HG02884 (cell line): ENCODE data around the gene DHRSX.
"Not testable (repeated sequence)": the region's sequence is repeated elsewhere in the genome, so short reads cannot be mapped to it uniquely, and the experiment has no call there.

Experiments used
- ATAC-seq: cut with Tn5 transposase; IDR thresholded peaks from one replicate; pipeline ENCODE4 v1.9.1; 2021; ENCODE audit warnings: mild to moderate bottlenecking, moderate library complexity; ENCODE audit not compliant: unreplicated experiment

The DHRSX gene

DNA sequence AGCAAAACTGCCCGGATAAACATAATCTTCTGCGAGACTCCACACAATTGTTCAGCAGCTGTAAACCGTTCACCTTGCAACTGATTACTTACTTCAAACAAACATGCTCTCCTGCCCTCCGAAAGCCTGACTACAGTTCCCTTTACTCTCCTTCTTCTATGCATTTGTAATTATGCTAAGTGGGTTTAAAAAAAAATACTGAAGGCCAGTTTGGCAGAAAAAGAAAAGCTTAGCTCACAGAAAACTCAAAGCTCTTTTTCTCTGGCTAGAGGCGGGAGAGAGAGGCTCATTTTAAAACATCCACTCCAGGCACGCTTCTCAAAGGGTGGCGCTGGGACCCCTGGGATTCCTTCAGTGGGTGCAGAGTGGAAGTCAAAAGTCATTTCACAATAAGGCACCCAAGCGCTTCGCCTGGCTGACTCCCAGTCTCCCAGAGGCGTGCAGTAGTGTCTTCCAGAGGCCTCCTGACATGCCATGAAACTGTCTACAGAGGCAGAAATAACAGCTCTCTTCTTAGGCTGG, 1.9 kb downstream of the DHRSX start:
- no peak for ATAC-seq

DNA sequence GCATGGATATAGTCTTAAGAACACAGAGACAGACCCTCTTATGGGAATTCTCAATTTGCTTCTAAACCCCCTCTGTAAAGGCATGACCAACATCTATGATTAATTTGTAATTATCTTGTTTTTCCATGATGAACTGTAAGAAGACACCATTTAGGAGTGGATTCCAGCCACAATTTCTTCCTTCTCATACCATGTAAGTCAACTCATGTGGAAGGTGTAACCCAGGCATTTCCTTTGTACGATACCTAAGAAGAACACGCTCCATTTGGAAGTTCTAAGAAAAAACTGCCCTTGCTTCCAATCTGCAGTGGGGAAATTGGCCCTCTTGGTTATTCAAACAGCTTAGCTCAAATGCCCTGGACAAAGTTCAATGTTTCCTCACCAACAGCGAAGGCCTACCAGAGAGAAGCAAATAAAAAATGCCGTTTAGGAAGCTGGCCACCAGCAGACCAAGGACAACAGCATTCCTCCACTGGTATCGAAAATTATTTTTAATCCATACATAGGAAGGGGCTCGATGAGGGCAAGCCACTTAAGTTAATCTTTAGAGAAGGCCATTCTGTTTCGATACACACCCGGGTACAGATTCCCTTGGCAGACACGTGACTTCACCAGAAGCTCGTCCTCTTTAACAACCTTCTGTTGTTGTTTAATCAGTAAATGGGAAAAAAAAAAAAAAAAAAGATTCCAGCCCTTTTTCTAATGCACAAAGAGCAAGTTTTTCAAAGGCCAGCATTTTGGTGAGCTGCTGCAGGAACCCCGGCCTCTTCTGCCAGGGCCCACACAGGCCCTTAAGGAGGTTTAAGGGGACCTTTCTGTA, 2.6 kb downstream of the DHRSX start:
- ATAC-seq = no peak

DNA sequence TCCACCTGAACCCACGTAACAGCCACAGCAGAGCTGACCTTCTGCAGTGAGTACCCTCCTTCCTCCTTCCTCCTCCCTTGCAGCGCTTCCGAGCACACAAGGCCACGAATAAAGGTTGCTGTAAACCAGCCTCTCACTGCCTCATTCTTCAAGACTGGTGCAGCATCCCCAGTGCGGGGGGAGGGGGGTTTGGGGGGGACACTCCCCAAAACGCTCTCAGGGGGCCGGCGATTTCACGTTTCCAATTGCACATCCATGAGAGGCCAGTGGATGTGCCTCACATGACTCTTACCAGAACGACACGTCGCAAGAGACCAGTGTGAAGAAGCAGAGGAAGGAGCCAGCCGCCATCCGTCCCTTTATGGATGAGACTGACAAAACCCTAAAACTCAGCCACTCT, 5.2 kb downstream of the DHRSX start:
- no peak for ATAC-seq

DNA sequence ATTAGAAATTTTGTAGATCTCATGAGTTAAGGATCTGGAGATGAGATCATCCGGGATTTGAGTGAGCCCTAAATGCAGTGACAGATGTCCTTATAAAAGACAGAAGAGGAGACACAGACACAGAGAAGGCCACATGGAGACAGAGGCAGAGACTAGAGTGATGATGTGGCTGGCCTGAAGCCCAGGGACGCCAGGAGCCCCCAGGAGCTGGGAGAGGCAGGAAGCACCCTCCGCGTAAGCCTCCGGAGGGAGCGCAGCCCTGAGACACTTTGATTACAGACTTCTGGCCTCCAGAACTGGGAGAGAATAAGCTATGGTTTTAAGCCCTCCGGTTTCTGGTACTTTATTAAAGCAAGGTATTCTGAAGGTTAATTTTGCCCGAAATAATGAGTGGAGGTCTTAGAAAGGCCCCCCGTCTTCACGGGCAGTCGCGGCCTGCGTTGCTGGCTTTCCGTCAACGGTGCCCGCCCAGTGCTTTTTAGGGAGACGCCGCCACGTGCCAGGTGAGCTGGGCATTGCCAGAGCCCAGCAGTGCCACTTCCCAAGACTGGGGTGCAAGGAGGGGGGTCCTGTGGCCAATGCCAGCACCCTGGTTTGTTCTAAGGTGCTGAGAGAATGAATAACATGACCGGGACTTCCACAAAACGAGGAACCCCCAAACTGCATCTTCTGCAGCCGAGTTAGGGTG, 8.1 kb downstream of the DHRSX start:
- ATAC-seq = no peak

DNA sequence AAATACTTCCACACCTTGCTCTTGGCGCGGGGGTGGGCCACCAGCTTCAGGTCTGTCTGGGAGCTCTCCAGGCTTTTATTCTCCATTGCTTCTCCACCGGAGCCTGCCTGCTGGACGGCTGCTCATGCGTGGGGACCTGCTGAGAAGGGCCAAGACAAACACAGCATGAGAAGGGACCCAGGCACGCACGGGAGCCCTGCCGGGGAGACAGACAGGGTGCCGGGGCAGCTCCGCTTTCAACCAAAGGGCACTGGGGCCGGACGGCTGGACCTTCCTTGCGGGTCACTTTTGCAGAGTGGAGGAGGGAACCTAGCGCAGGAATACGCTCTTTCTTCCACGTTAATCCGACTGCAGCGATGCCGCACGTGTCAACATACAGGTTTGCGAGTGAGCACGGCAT, 10.1 kb downstream of the DHRSX start:
- no peak for ATAC-seq

DNA sequence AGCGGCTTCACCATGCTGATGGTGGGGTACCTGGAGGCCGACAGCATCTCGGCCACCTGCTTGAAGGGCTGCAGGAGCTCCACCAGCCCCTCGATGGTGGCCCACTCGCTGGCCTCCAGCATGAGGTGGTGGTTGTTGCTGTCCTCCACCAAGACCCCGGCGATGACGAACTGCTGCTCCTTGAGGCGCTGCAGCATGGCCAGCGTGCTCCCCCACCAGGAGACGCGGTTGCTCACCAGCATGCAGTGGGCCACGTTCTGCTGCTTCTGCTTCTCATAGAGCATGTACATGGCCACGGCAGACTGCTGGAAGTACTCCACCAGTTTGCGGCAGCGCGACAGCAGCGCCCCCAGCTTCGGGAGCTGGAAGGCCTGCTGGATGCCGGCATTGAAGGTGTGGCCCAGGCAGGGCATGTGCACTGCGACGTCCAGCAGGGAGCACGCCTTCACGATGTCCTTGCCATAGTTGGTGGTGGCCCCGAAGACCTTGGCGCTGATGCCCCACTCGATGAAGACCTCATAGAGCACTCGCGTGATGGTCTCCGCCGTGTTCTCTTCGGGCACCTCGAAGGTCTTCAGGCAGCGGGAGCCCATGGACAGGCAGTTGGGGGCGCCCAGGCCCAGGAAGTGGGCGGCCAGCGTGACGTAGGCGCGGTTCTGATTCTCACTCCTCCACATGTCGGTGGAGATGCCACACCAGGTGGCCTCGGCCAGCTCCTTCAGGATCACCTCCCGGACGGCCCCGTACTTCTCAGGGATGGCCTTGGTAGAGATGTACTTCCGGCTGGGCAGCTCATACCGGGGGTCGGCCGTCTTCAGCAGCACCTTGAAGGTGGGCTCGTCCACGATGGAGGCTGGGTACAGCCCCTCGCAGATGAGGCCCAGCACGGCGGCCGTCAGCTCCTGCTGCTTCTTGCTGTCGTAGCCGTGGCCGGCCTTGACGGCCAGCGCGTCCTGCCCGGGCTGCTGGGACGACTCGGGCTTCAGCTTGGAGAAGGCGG, 11.0 kb downstream of the DHRSX start:
- ATAC-seq = no peak

DNA sequence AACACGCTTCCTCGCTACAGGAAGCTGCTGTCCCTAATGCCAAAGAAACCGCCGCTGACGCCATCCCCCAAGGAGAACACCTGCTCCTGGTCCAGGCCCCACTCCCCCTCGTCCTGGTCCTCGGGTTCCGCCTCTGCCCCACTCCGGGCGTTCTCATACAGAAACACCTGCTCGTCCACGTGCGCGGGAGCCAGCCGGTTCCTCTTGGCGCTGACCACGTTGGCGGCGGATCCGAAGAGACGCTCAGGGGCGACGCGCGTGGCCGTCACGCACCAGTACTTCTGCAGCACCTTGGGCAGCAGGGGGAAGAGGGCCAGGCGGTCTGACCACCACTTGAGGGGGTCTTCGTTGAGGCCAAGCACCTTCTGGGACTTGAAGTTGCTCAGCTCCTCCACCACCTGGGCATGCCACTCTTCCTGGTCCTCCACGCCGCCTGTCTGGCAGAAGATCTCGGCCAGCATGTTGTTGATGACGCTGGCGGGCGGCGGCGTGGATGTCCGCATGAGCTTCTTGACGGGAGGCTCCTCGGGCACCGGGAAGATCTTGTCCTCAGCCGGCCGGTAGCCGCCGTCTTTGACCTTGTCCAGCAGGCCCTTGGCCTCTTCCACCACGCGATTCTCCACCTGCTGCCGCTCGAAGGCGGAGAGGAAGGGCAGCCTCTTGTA, 12.0 kb downstream of the DHRSX start:
- ATAC-seq = no peak

DNA sequence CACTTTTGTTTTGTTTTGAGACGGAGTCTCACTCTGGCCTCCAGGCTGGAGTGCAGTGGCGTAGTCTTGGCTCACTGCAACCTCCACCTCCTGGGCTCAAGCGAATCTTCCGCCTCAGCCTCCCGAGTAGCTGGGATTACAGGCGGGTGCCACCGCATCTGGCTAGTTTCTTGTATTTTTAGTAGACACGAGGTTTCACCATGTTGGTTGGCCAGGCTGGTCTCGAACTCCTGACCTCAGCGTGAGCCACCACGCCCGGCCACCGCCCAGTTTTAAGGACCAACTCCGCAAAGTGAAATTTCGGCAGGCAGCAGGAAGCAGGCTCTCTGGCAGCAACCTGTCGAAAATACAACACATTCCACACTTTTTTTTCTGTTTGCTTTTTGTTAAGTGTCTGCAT, 13.4 kb downstream of the DHRSX start:
- ATAC-seq = no peak

DNA sequence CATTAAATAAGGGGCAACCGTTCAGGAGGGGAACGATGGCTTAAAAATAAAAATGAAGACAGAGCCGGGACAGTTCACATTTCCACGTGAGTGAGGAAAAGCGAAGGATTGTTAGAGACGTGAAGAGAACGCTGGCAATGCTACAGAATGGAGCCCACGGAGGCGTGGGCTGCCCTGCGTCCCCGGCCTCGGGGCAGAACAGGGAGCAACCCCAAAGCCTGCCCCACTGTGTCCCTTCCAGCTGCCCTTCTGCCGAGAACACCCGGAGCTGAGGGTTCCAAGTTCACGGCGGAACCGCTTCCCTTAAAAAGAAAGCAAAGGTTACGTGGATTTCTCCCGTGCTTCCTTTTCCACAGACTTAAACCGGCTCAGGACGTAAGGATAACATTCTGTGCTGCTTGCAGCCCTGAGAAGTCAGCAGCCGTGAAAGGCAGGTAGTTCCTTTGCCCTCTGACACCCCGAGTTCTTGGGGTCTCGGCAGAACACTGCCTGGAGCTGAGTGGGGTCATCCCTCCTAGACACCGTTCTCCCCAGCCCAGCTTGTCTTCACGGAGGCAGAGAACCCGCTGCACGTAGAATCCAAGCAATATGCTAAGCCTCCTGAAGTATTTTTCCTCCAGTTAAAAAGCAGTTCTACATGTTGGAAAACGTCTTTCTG, 14.2 kb downstream of the DHRSX start:
- no peak for ATAC-seq

DNA sequence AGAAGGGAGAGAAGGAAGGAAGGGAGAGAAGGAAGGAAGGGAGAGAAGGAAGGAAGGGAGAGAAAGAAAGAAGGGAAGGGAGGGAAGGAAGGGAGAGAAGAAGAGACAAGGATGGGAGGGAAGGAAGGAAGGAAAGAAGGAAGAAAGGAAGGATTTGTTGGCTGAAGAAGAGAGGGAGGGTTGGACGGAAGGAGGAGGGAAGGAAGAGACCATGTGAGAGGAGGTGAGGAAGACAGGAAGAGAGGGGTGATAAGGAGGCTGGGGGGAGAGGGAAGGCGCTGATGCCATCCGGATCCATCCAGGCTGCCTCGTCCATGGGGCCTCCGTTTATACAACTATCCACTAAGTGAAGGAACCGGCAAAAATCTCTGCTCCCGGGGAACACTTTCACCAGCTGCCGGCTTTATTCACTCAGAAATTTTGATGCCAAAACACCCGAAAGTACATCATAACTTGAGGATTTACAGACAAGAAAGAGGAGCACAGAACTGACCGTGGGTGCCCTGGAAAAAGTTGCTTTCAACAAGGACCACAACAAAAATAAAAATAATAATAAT, 14.9 kb downstream of the DHRSX start:
- no peak for ATAC-seq

DNA sequence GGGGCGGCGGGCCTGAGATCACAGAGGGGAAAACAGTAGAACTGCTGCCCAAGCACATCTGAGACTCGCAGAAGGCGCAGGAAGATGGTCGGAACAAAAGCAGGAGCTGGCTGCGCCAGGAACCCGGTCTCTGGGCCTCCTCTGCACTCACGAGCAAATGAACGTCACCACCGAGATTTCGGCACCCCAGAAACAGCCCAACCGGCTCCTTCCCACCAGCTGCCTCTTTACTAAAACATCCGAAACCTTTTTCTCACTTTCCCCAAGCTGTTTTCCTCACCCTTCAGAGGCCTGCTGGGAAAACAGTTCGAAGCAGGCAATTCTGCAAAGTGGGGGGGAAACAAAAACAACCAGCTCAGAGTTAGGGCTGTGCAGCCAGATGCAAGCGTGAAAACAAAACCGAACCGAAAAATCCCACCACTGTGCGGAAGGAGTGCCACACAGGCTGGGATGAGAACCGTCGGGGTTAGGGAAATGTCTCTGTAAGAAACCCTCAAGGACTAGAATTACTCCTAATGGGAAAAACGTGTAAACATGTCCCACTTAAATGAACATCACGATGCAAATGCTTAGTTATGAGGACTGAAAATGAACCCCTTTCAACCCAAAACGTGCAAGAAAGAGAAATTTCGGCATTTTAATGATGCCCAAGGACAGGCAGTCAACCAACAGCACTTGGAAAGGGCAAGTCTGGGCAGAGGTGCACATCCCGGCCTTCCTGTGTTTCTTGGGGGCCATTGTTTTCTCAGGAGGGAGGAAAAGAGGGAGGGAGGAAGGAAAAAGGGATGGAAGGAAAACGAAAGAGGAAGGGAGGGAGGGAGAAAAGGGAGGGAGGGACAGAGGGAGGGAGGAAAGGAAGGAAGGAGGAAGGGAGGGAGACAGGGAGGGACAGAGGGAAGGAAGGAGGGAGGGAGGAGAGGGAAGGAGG, 15.8 kb downstream of the DHRSX start:
- no peak for ATAC-seq

DNA sequence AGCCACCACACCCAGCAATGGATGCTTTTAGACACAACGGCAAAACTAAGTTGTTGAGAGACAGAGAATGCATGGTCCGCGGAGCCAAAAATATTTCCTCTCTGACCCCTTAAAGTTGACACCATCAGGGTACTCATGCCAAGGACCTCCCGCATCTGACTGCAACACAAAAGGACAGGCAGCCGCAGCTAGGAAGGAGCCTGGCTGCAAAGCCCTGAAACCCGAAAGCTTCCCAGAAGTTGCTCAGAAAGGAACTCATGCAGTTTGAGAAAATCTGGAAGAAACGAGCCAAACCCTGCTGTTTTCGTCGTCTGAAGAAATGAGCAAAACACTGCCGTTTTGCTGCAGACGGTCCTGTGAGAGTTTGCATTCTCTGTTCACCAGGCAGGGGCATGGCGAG, 16.5 kb downstream of the DHRSX start:
- no peak for ATAC-seq

DNA sequence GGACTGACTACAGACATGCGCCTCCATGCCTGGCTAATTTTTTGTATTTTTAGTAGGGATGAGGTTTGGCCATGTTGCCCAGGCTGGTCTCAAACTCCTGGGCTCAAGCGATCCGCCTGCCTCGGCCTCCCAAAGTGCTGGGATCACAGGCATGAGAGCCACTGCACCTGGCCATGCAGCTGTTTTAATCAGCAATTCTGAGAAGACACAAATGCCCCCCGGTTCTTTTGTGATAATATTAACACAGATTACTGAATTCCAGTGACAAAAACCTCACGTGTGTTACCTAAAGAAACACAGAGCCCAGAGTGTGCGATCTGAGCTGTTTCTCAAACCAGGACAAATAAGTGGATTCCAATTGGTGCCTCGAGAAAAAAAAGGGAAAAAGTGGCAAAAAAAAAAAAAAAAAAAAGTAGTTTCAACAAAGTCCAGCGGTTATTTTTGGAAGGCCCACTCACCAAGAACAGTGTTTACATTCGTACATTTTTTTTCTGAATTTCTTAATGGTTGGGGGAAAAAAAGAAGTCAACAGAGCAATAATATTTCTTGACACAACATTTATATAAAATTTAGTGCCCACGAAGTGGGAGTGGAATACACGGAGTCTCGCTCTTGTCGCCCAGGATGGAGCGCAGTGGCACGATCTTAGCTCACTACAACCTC, 17.2 kb downstream of the DHRSX start:
- no peak for ATAC-seq

DNA sequence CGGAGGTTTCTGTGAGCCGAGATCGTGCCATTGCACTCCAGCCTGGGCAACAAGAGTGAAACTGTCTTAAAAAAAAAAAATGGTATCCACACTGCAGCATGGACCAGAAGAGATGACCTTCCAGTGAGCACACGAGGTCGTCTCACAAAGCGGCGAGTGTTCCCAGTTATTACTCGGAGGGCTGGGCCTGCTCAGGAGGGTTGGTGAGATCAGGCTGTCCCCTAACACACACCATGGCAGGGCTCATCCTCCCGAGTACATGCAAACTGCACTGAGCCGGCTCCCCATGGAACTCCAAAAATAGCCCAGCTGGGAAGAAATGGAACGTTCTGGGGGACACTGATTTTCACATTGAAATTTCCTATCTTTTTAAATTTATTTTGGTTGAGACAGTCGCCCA, 19.2 kb downstream of the DHRSX start:
- ATAC-seq = not testable (repeated sequence)

DNA sequence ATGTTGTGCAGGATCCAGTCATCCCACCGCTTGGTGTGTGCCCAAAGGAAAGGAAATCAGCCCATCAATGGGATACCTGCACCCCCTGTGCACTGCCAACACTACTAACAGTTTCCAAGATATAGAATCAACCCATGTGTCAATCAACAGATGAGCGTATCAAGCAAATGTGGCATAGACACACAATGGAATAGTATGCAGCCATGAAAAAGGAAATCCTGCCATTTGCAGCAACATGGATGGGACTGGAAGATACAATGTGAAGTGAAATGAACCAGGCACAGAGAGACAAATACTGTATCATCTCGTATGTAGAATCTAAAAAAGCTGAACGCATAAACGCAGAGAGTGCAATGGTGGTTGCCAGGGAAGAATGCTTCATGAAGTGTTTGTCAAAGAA, 20.8 kb downstream of the DHRSX start:
- not testable (repeated sequence) for ATAC-seq

DNA sequence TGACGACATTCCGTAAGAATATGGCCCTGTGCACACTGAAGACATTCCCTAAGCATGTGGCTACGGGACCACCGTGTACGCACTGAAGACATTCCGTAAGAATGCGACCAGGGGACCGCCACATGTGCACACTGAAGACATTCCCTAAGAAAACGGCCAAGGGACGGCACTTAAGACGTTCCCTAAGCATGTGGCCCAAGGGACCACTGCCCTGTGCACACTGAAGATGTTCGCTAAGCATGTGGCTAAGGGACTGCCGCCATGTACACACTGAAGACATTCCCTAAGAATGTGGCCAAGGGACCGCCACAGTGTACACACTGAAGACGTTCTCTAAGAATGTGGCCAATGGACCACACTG, 21.4 kb downstream of the DHRSX start:
- ATAC-seq = no peak

DNA sequence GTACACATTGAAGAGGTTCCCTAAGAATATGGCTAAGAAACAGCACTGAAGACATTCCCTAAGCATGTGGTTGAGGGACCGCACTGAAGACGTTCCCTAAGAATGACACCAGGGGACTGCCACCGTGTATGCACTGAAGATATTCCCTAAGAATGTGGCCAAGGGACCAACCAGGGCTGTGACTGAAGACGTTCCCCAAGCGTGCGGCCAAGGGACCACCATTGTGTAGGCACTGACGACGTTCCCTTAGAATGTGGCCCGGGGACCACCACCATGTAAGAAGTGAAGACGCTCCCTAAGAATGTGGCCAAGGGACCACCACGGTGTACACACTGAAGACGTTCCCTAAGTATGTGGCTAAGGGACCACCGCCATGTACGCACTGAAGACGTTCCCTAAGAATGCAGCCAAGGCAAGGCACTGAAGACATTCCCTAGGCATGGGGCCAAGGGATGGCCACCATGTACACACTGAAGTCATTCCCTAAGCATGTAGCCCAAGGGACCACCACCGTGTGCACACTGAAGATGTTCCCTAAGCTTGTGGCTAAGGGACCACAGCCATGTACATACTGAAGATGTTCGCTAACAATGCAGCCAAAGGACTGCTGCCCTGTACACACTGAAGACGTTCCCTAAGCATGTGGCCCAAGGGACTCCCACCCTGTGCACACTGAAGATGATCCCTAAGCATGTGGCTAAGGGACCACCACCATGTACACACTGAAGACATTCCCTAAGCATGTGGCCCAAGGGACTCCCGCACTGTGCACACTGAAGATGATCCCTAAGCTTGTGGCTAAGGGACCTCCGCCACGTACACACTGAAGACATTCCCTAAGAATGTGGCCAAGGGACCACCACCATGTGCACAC, 22.0 kb downstream of the DHRSX start:
- ATAC-seq = no peak
